GM18517 (cell line): ENCODE measurements around the gene AIF1L.

Experiments used
- ATAC-seq: cut with Tn5 transposase; IDR thresholded peaks from one replicate; pipeline ENCODE4 v1.9.1; 2021; ENCODE audit warnings: mild to moderate bottlenecking, moderate library complexity; ENCODE audit not compliant: unreplicated experiment

The AIF1L gene

GRCh38 chr9:131096269-131097125 is at the start of gene AIF1L:
AIF1L (plus strand) TSS chr9:131096531; CDS start chr9:131096630, 99 bp downstream.
- ATAC-seq = no peak

DNA sequence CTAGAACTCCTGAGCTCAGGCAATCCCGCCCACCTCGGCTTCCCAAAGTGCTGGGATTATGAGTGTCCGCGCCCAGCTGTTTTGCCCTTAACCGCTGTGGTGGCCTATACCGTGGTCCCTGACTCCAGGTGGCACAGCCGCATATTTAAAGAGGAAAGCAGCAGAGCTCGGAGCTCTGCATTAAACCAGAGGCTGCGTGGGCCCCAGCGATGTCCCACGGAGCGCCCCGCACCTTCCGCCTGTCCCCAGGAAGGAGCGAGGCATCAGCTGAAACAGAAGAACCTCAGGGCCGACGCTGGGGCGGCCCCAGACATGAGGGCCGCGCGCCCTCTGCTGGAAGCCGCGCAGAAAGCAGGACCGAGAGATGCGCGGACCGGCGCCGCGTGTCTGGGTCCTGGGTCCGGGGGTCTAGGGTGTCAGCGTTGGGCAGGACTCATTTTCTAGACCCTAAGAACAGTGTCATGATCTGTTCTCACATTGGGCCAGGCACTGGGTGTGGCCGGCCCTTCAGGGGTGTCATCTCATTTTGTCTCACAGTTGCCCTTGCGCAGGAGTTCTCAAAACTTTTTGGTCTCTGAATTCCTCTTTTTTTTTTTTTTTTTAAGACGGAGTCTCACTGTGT is 49.6 kb upstream of the AIF1L start:
- ATAC-seq = no peak

DNA sequence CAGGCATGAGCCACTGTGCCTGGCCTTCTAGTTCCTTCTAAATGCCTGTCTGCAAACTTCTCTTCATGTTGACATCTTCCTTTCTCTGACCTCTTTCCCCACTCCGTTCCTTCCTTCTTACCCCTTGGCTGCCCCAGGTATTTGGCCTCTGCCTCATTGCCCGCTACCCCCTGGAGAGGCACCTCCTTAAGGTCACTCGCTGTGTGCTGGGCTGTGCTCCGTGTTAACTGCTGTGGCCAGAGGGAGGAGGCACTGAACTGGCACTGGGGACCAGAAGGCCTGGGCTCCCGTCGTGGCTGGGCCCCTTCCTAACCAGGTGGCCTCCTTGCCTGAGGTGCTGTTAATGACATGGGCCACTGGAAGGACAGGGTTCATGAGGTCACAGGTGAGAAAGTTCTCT is 48.0 kb upstream of the AIF1L start:
- ATAC-seq = no peak

GRCh38 chr9:131048820-131049219 is 47.5 kb upstream of the AIF1L start:
- no peak for ATAC-seq

DNA sequence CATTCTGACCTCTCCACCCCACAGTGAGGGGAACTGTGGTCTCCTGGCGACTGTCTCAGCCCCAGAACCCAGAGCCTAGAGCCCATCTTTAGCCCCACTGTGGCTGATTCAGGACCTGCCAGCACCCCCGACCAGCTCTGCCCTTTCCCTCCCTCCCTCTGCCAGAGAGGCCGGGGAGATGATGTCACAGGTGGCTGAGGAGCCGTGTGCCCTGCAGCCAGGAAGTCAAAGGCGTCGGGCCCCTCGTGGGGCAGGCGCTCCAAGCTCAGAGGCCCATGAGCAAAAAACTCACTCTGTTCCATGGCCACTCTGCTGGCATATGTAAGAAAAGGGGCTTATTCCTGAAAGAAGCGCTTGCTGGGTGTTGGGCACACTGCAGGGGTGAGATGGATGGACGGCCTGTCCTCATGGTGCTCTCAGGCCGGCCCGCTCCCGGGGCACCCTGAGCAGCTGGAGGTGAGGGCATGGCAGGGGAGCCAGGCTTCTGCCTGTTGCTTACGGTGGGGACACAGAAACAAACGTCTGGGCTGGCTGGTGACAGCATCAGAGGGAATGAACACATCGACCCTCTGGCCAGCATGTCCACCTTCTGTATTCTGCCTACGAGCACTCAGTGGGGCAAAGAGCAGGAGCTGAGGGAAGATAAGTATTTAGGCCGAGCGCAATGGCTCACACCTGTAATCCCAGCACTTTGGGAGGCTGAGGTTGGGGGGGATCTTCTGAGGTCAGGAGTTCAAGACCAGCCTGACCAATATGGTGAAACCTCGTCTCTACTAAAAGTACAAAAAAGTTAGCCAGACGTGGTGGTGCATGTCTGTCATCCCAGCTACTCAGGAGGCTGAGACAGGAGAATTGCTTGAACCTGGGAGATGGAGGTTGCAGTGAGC is 46.3 kb upstream of the AIF1L start:
- no peak for ATAC-seq

DNA sequence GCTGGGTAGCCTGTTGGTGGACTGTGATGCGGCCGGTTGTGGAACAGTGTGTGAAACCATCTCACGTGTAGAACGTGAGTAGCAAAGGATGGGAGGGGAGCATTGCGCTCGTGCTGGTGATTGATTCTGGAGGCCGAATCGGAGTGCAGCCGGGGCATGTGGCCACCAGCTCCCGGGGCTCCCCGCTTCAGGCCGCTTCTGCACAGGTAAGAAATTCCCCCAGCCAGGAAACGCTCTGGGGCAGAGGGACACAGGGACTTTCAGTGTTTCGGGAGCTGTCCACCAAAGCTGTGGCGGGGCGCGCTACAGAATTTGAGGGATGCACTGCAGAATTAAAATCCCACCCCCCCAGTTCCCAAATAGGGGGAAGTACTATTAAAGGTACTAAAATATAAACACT is 45.5 kb upstream of the AIF1L start:
- no peak for ATAC-seq

- ATAC-seq = no peak
Measured at GRCh38 chr9:131051592-131052517, 44.5 kb upstream of the AIF1L start.

DNA sequence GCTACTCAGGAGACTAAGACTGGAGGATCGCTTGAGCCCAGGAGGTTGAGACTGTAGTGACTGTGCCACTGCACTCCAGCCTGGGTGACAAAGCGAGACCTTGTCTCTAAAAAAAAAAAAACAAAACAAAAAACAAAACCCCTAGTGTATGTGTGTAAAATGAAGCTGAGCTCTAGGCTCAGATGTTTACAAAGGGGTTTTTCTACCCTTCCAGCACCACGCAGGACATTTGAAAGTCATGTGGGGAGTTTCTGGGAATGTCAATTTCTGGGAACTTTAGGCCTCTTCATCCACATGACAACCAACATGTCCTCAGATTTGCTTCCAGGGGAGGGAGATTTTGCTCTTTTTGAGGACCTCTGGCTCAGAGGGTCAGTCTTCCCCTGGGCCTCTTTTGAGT is 42.4 kb upstream of the AIF1L start:
- no peak for ATAC-seq

DNA sequence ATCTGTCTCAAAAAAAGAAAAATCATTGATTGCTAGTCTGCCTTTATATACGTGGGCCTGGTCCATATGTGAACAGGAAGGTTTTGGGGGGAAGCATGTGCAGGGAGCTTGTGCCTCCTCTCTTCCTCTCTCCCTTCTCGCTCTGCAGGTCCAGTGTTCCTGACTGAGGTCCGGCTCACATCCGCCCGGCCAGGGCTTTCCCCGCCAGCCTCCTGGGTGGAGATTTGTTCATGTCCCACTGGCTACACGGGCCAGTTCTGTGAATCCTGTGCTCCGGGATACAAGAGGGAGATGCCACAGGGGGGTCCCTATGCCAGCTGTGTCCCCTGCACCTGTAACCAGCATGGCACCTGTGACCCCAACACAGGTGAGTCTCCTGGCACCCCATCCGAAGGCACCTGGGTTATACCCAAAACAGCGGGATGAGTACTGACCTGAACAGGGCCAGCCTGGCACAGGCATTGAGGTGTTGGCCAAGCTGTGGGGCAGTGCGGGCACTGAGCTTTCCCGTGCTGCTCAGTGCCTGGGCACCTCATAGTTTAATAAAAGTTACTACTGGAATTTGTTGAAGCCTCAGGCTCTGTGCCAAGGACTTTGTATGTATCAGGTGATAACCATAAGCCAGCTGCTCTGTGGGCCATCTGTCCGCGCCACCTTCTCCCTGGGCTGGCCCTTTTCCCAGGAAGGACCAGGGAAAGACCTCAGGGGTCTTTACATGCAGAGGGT is 39.4 kb upstream of the AIF1L start:
- no peak for ATAC-seq

GRCh38 chr9:131060900-131061630 is 35.3 kb upstream of the AIF1L start:
- no peak for ATAC-seq

DNA sequence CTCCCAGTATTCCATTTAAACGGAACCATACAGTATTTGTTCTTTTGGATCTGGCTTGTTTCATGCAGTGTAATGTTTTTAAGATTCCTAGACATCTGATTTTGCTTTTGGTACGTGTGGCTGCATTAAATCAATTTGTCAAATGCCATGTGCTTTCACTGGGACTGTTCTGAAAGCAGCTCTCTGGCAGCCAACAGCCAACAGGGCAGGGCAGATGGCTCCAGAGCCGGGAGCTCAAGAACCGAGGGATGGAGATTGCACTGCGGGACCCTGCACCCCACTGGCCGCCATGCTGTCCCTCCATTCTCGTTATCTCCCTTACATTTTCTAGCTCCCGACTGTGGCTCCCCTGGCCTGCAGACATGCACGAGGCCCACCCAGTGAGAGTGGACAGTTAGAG is 33.4 kb upstream of the AIF1L start:
- ATAC-seq = no peak

- no peak for ATAC-seq
Measured at GRCh38 chr9:131065599-131065998, 30.7 kb upstream of the AIF1L start.

DNA sequence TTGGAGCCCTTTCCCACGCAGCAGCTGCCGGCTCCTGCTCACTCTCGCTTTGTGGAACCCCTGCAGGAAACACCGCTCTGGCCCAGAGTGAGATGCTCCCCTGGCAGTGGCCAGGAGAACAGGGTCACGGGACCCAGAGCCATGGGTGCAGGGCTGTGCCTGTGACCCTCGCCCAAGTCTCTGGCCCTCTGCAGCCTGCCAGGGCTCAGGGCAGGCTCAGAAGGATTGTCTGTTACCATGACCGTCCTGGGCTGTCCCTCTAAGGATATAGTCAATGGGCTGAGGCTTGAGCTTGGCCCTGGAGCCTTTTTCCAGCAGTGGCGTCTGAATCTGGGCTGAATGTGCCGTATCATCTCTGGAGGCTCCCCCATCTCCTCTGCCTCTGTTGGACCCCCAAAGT is 28.7 kb upstream of the AIF1L start:
- no peak for ATAC-seq

DNA sequence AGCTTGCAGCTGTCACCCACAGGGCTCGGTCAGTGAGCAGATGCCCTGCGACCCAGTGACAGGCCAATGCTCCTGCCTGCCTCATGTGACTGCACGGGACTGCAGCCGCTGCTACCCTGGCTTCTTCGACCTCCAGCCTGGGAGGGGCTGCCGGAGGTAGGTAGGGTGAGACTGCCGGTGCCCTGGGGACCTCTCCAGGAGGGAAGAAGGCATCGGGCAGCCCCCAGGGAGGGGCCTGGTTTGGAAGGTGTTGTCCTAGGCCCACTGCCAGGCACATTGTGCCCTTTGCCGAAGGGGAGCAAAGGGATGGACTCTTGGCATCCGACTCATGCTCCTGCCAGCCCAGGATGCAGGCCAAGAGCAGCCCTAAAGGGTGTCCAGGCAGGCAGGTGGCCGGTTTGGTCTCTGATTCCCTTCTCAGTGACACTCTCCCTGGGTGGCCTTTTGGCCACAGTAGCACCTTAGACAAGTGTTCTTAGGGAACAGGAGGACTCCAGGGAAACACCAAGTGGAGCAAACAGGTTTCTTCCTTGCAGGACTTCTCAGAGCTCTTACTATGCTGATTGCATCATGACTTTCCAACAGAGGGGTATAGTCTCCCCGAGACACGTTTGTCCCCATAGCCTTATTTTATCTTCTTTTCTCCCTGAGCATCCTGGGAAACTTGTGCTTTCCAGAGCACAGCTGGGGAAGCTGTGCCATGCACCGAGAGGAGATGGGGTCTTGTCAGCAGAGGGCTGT is 28.1 kb upstream of the AIF1L start:
- no peak for ATAC-seq

- no peak for ATAC-seq
Measured at GRCh38 chr9:131069699-131070098, 26.6 kb upstream of the AIF1L start.

- ATAC-seq = no peak
Measured at GRCh38 chr9:131072107-131072870, 24.0 kb upstream of the AIF1L start.

- no peak for ATAC-seq
Measured at GRCh38 chr9:131072871-131073237, 23.5 kb upstream of the AIF1L start.
